GM12874 (cell line): ENCODE data around the gene SPATA17.

Experiments used
- CTCF ChIP-seq: IDR thresholded peaks from 2 replicates; pipeline ENCODE4 v1.5.1; 2011; ENCODE audit warnings: low read depth, mild to moderate bottlenecking, control low read depth, low read length, moderate library complexity; ENCODE audit not compliant: insufficient read depth

SPATA17 gene

DNA sequence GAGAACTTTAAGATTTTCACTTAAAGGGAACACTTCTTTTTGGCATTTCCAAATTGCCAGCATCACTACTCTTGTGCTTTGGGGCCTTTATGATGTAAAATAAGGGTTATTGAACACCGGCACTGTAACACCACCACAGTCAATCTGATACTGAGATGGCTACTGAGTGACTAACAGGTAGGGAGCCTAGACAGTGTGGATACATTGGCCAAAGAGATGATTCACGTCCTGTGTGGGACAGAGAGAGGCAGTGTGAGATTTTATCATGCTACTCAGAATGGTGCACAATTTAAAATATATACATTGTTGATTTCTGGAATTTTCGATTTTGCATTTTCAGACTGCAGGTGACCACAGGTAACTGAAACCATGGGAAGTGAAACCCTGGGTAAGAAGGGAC lies 261.6 kb downstream of the SPATA17 start:
- TF ChIP-seq CTCF: no peak

- TF ChIP-seq CTCF: no peak
Measured at GRCh38 chr1:217895841-217896240, 264.7 kb downstream of the SPATA17 start.

GRCh38 chr1:217896490-217896889 lies 265.3 kb downstream of the SPATA17 start:
- no peak for TF ChIP-seq CTCF

DNA sequence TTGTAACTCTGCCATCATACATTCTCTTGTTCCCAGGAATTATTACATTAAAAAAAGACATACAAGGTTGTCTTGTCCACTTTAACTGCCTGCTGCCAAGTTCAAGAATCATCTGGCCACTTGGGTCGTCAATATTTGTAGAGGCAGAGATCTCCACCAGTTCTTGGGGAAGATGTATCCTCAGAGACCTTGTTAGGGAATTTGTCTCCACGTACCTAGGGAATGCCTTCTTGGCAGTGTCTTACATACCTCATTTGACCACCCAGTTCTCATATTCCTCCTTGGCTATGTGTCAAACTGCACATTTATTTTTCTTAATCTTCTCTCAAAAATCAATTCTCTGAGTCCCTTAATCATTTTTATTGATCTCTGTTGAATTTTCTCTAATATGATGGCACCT lies 266.0 kb downstream of the SPATA17 start:
- no peak for TF ChIP-seq CTCF

- no peak for TF ChIP-seq CTCF
Measured at GRCh38 chr1:217899614-217900013, 268.5 kb downstream of the SPATA17 start.

- TF ChIP-seq CTCF: no peak
Measured at GRCh38 chr1:217907504-217907903, 276.4 kb downstream of the SPATA17 start.

GRCh38 chr1:217910203-217910602 lies 279.1 kb downstream of the SPATA17 start:
- no peak for TF ChIP-seq CTCF

DNA sequence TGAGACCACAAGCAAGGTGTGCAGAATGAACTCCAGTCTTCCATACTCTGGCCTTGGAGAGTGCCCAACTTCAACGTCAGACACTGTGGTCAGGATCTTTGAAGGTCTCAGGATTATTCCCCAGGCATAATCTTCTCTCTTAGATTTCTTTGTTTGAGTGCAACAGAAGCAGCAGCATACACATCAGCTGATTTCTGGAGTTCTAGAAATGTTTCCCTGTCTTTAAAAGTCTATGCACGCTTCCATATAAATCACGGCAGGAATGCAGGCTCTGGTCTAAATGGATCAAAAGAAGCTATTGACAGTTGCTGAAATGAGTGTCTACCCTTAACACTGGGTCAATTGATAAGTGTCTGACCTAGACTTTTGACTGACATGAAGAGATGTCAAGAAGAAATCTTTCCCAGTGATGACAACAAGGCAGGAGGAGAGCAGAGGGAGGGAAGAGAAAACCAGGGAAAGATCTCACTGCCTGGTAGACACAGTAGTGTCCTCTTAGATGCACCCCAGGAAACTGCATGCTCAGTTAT lies 279.7 kb downstream of the SPATA17 start:
- TF ChIP-seq CTCF: no peak
